GM12878 (cell line): ENCODE measurements around the gene C1D. TPM values are rescaled to one million over a fixed set of nuclear protein-coding genes. Genes with fewer than 3 reads are reported as not detected.

Experiments used
- ATAC-seq: fragments of 200-7000 bp; cut with Tn5 transposase; 3 replicates; pipeline ENCODE4 v1.9.1; 2020; ENCODE audit warnings: mild to moderate bottlenecking, moderate library complexity
- BruUV-seq: library from RNA; stranded (reverse); fragments of 400-500 nt; replicated peaks from 2 replicates; lab custom pipeline; 2021; lab: Mats Ljungman, UMichigan
- CTCF ChIA-PET: fragments of 300-600 bp; sonication (Branson Sonifier 250); formaldehyde crosslinking; extraction: SDS; loops from one replicate; lab custom pipeline; 2021; ENCODE audit warnings: inconsistent platforms; lab: Yijun Ruan, JAX
- POLR2A ChIA-PET: fragments of 350-600 bp; formaldehyde crosslinking; extraction: SDS; loops from one replicate; lab custom pipeline; 2021; ENCODE audit warnings: inconsistent platforms; lab: Charles Lee
- RAD21 ChIA-PET: fragments of 300-600 bp; sonication (Branson Sonifier 250); formaldehyde crosslinking; loops from one replicate; lab custom pipeline; 2023; ENCODE audit warnings: antibody characterized with exemption; ENCODE audit not compliant: unreplicated experiment; lab: Charles Lee
- SMC1A ChIA-PET: fragments of 300-600 bp; sonication (Branson Sonifier 250); formaldehyde crosslinking; loops from one replicate; lab custom pipeline; 2023; ENCODE audit not compliant: unreplicated experiment, uncharacterized antibody; lab: Charles Lee
- DNase-seq: peaks from one replicate; pipeline ENCODE4 v3.0.0-alpha.2; 2011; ENCODE audit warnings: low read depth, low spot score
- FAIRE-seq: peaks from 3 replicates; lab custom pipeline; 2011; peaks lifted over from hg19 to GRCh38; lab: Jason Lieb, UNC
- H2AFZ ChIP-seq: 2 replicates; pipeline ENCODE4 v1.6.0; 2011; ENCODE audit warnings: low read depth, low read length, control low read depth; ENCODE audit not compliant: control insufficient read depth
- H3K27ac ChIP-seq: 2 replicates; pipeline ENCODE4 v1.5.1; 2011; ENCODE audit warnings: control low read depth; ENCODE audit not compliant: control insufficient read depth, insufficient read depth
- H3K27me3 ChIP-seq, 2 experiments: replicated peaks in 1 of 2; 2 replicates each; pipeline versions ENCODE4 v1.6.0 to v1.6.1; 2011; ENCODE audit warnings: low read length in 1 of 2; ENCODE audit not compliant: control insufficient read depth in 2 of 2, insufficient read depth in 2 of 2
- H3K36me3 ChIP-seq, 2 experiments: 2 replicates each; pipeline ENCODE4 v1.5.1; 2011; ENCODE audit warnings: low read length in 1 of 2; ENCODE audit not compliant: control insufficient read depth in 2 of 2, insufficient read depth in 2 of 2
- H3K4me1 ChIP-seq: 2 replicates; pipeline ENCODE4 v1.6.1; 2011; ENCODE audit warnings: mild to moderate bottlenecking, low read length, moderate library complexity, mixed read lengths; ENCODE audit not compliant: control insufficient read depth, insufficient read depth
- H3K4me2 ChIP-seq: 2 replicates; pipeline ENCODE4 v1.6.0; 2011; ENCODE audit warnings: control low read depth; ENCODE audit not compliant: control insufficient read depth, insufficient read depth
- H3K4me3 ChIP-seq: fragments of 200-600 bp; sonication (generic); 2 replicates; pipeline ENCODE4 v1.5.1; 2016
- H3K79me2 ChIP-seq: 2 replicates; pipeline ENCODE4 v1.6.0; 2011; ENCODE audit warnings: low read length; ENCODE audit not compliant: control insufficient read depth, insufficient read depth
- H3K9ac ChIP-seq: 2 replicates; pipeline ENCODE4 v1.8.0; 2011; ENCODE audit warnings: low read length, control low read depth, mixed read lengths; ENCODE audit not compliant: control insufficient read depth, insufficient read depth
- H3K9me3 ChIP-seq: replicated peaks from 3 replicates; pipeline ENCODE4 v1.5.1; 2011; ENCODE audit warnings: mild to moderate bottlenecking, low read length; ENCODE audit not compliant: control insufficient read depth, insufficient read depth
- H4K20me1 ChIP-seq: 2 replicates; pipeline ENCODE4 v1.6.0; 2011; ENCODE audit not compliant: control insufficient read depth, insufficient read depth
- NBN ChIP-seq: fragments of 450-650 bp; IDR thresholded peaks from 2 replicates; pipeline ENCODE4 v1.6.1; 2016
- SPI1 ChIP-seq: IDR thresholded peaks from 2 replicates; pipeline ENCODE4 v1.6.1; 2011; ENCODE audit warnings: low read depth, mild to moderate bottlenecking, low read length, moderate library complexity, borderline replicate concordance; ENCODE audit not compliant: insufficient read depth
- ZNF592 ChIP-seq: fragments of 450-650 bp; IDR thresholded peaks from 2 replicates; pipeline ENCODE4 v1.6.1; 2017; ENCODE audit warnings: mild to moderate bottlenecking, moderate library complexity
- WGBS: methylation state at CpG from one replicate; pipeline ENCODE4 v1.1.6; 2016; ENCODE audit warnings: low lambda C conversion rate; ENCODE audit not compliant: insufficient replicate concordance, insufficient coverage; ENCODE audit errors: missing lambda C conversion rate; 5-methylcytosine and 5-hydroxymethylcytosine counted together
- in situ Hi-C: fragments of 300-500 bp; cut with MboI; formaldehyde crosslinking; loops from 9 replicates; pipeline ENCODE4 v1.14.3; 2018; ENCODE audit warnings: mixed read lengths
- intact Hi-C: fragments of 100-400 bp; cut with micrococcal nuclease; formaldehyde crosslinking; loops from one replicate; pipeline ENCODE4 v1.14.2; 2022; ENCODE audit not compliant: unreplicated experiment
- polyA plus RNA-seq, 11 experiments: library from polyadenylated mRNA; depleted of rRNA in 4 of 11; unstranded in 6 of 11; stranded (reverse) in 5 of 11; fragments of >200 nt; fragmentation: Nextera tagmentation in 4 of 11; fragmentation: Illumina TruSeq in 1 of 11; extraction: Ambion mirVana in 4 of 11; extraction: Trizol in 1 of 11; gene quantifications; 1 replicate in 1 of 11; 2 replicates in 10 of 11; pipeline versions ENCODE4 v1.2.1 to v1.2.3, GENCODE V29; 2011 to 2016; ENCODE audit warnings: inconsistent platforms in 2 of 11, missing spikeins in 2 of 11, low read depth in 1 of 11
- total RNA-seq, 4 experiments: library from RNA; depleted of rRNA in 3 of 4; stranded (reverse); fragments of >200 nt in 3 of 4; fragmentation: Illumina TruSeq in 1 of 4; extraction: Trizol in 1 of 4; gene quantifications; 2 replicates each; pipeline versions ENCODE4 v1.2.1 to v1.2.3, GENCODE V29; 2013 to 2021

Gene C1D
- total and polyA plus RNA-seq, 10 of the 15 experiments (the other 5 are each of a cell fraction or from before 2014, with no cell fraction given), result 18.9 to 152 (median 59.1) TPM

DNA sequence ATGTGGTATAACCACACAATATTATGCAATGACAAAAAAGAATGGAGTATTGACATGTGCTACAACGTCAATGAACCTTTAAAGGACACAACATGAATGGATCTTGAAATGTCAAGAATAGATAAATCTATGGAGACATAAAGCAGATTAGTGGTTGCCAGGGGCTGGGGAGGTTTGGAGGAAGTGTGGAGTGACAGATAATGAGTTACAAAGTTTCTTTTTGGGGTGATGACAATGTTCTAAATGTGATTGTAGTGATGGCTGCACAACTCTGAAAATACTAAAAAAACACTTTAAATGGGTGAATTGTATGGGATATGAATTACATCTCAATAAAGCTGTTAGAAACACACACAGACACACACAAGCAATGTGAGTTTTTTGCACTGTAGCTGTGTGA, 37.4 kb upstream of the C1D start (continued):
- TF ChIP-seq ZNF592, result no peak

- TF ChIP-seq NBN (no peak), SPI1 (peak; percentile 31; the same call in 1 of the 2 replicates)
- intact Hi-C loops (no loop called here), in situ Hi-C loops (no loop called here)
- H3K36me3 ChIP-seq, result no peaks in the 10 kb centered on the region
- no peaks in the 10 kb centered on the region for H4K20me1 ChIP-seq
- no peak overlapping the region for H3K27ac ChIP-seq
- H2AFZ ChIP-seq, result no peak overlapping the region
- no peak overlapping the region for H3K4me3 ChIP-seq
- ChIA-PET RAD21 (no interaction called here), CTCF (no interaction called here), SMC1A (no interaction called here), POLR2A (no interaction called here)
- H3K9me3 ChIP-seq, result no peaks in the 10 kb centered on the region
- H3K4me2 ChIP-seq, result no peak overlapping the region
- ATAC-seq (peak; percentile 73), FAIRE-seq (peak; percentile 27), DNase-seq (no peak)
- peaks cover 9% of the 10 kb centered on the region for H3K4me1 ChIP-seq
- no TSS peak for BruUV-seq
- H3K9ac ChIP-seq, result no peak overlapping the region
- H3K27me3 ChIP-seq, result no peaks in the 10 kb centered on the region
- no peaks in the 10 kb centered on the region for H3K79me2 ChIP-seq
- WGBS, result 68% methylated on average over 8 of the region's 8 CpGs
These were observed 36.5 kb upstream of the C1D start for GRCh38 chr2:68099260-68099659.
